Activated CD8-positive, alpha-beta memory T cell treated with anti-CD3 and anti-CD28 coated beads, Interleukin-2, amount 10 ng/mL, durations not matched to agents 7 days and 5 days (primary cell): ENCODE data around the gene NDE1. TPM values are rescaled to one million over a fixed set of nuclear protein-coding genes. Genes with fewer than 3 reads are reported as not detected.
"Not testable (repeated sequence)": the region's sequence is repeated elsewhere in the genome, so short reads cannot be mapped to it uniquely, and the experiment has no call there.

Source experiments
- ATAC-seq: fragments of 150-1000 bp; cut with Tn5 transposase; one replicate; pipeline ENCODE4 v1.10.0; 2021; ENCODE audit warnings: moderate library complexity
- CTCF ChIA-PET: fragments of 350-600 bp; sonication (Branson Sonifier 250); formaldehyde crosslinking; loops from one replicate; lab custom pipeline; 2021; ENCODE audit warnings: antibody characterized with exemption; lab: Charles Lee
- DNase-seq: peaks from one replicate; pipeline ENCODE4 v3.0.0-alpha.2; 2020
- H3K27ac Mint-ChIP-seq: one replicate; pipeline ENCODE4 v1.8.0; 2021; ENCODE audit warnings: mild to moderate bottlenecking, mixed read lengths
- H3K27me3 Mint-ChIP-seq: one replicate; pipeline ENCODE4 v1.8.0; 2021; ENCODE audit warnings: mixed read lengths
- H3K36me3 Mint-ChIP-seq: one replicate; pipeline ENCODE4 v1.8.0; 2021; ENCODE audit warnings: mild to moderate bottlenecking, mixed read lengths
- H3K4me1 Mint-ChIP-seq: one replicate; pipeline ENCODE4 v1.8.0; 2021; ENCODE audit warnings: mixed read lengths
- H3K4me3 Mint-ChIP-seq: one replicate; pipeline ENCODE4 v1.8.0; 2021; ENCODE audit warnings: mild to moderate bottlenecking, moderate library complexity, mixed read lengths
- H3K9me3 Mint-ChIP-seq: one replicate; pipeline ENCODE4 v1.8.0; 2022; ENCODE audit warnings: low read depth, mixed read lengths
- total RNA-seq, 2 experiments: library from RNA; stranded (reverse); gene quantifications; one replicate each; pipeline ENCODE4 v1.2.3, GENCODE V29; 2021

NDE1 gene
- total RNA-seq, 2 experiments from 2014 or later: 127 to 138 TPM

GRCh38 chr16:15725641-15726240 lies 75.7 kb downstream of the NDE1 start:
- peaks cover 16% of the 10 kb centered on the region for H3K36me3 Mint-ChIP-seq
- H3K4me1 Mint-ChIP-seq: no peaks in the 10 kb centered on the region
- no peak for ATAC-seq
- DNase-seq: no peak
- H3K4me3 Mint-ChIP-seq: no peak overlapping the region
- no peaks in the 10 kb centered on the region for H3K27me3 Mint-ChIP-seq
- no peaks in the 10 kb centered on the region for H3K9me3 Mint-ChIP-seq
- H3K27ac Mint-ChIP-seq: no peak overlapping the region
- CTCF ChIA-PET: no interaction called here

GRCh38 chr16:15726715-15727114 lies 76.7 kb downstream of the NDE1 start:
- Mint-ChIP-seq H3K4me1 (no peaks in the 10 kb centered on the region), H3K4me3 (no peak overlapping the region), H3K36me3 (peaks cover 14% of the 10 kb centered on the region), H3K9me3 (no peaks in the 10 kb centered on the region), H3K27me3 (no peaks in the 10 kb centered on the region), H3K27ac (no peak overlapping the region)
- ATAC-seq (no peak), DNase-seq (no peak)
- CTCF ChIA-PET: no interaction called here

- H3K27me3 Mint-ChIP-seq, DNase-seq, CTCF ChIA-PET, ATAC-seq, H3K27ac Mint-ChIP-seq, H3K4me3 Mint-ChIP-seq, H3K9me3 Mint-ChIP-seq, H3K4me1 Mint-ChIP-seq: not testable (repeated sequence)
- peaks cover 14% of the 10 kb centered on the region for H3K36me3 Mint-ChIP-seq
Measured at GRCh38 chr16:15727697-15728096, 77.7 kb downstream of the NDE1 start.

- CTCF ChIA-PET: no interaction called here
- H3K9me3 Mint-ChIP-seq: no peaks in the 10 kb centered on the region
Measured at GRCh38 chr16:15729152-15729551, 79.1 kb downstream of the NDE1 start.

GRCh38 chr16:15732416-15732815 lies 82.4 kb downstream of the NDE1 start:
- Mint-ChIP-seq H3K36me3 (no peaks in the 10 kb centered on the region), H3K9me3 (no peaks in the 10 kb centered on the region), H3K4me3 (no peak overlapping the region), H3K27me3 (no peaks in the 10 kb centered on the region), H3K27ac (no peak overlapping the region), H3K4me1 (no peaks in the 10 kb centered on the region)
- CTCF ChIA-PET: interaction anchor here (1.2 kb wide), 1 partner anchor 10 kb away, joined by 3 read pairs; no protein-coding TSS in a partner anchor
- ATAC-seq: no peak
- DNase-seq: no peak

More at GRCh38 chr16:15729152-15729551, 79.1 kb downstream of the NDE1 start:
- DNase-seq (no peak), ATAC-seq (no peak)
- Mint-ChIP-seq H3K36me3 (peaks cover 14% of the 10 kb centered on the region), H3K27me3 (no peaks in the 10 kb centered on the region), H3K4me1 (no peaks in the 10 kb centered on the region), H3K27ac (no peak overlapping the region), H3K4me3 (no peak overlapping the region)

- Mint-ChIP-seq H3K4me1 (no peaks in the 10 kb centered on the region), H3K9me3 (no peaks in the 10 kb centered on the region), H3K27me3 (no peaks in the 10 kb centered on the region), H3K27ac (no peak overlapping the region), H3K4me3 (no peak overlapping the region), H3K36me3 (no peaks in the 10 kb centered on the region)
- CTCF ChIA-PET: no interaction called here
- DNase-seq (no peak), ATAC-seq (no peak)
Measured at GRCh38 chr16:15735610-15736009, 85.6 kb downstream of the NDE1 start.

GRCh38 chr16:15736529-15736928 lies 86.5 kb downstream of the NDE1 start:
- no peaks in the 10 kb centered on the region for H3K36me3 Mint-ChIP-seq
- CTCF ChIA-PET: no interaction called here

GRCh38 chr16:15737140-15737644 lies 87.1 kb downstream of the NDE1 start:
- Mint-ChIP-seq H3K36me3 (no peaks in the 10 kb centered on the region), H3K27me3 (no peaks in the 10 kb centered on the region), H3K9me3 (no peaks in the 10 kb centered on the region), H3K4me1 (no peaks in the 10 kb centered on the region), H3K4me3 (no peak overlapping the region), H3K27ac (no peak overlapping the region)
- ATAC-seq: no peak
- CTCF ChIA-PET: interaction anchor here (0.6 kb wide), 1 partner anchor 356 kb away, joined by 4 read pairs; no protein-coding TSS in a partner anchor
- no peak for DNase-seq

More at GRCh38 chr16:15736529-15736928, 86.5 kb downstream of the NDE1 start:
- Mint-ChIP-seq H3K4me1 (no peaks in the 10 kb centered on the region), H3K27me3 (no peaks in the 10 kb centered on the region), H3K4me3 (no peak overlapping the region), H3K27ac (no peak overlapping the region), H3K9me3 (no peaks in the 10 kb centered on the region)
- DNase-seq (no peak), ATAC-seq (no peak)

GRCh38 chr16:15739464-15739863 lies 89.4 kb downstream of the NDE1 start:
- H3K9me3 Mint-ChIP-seq: no peaks in the 10 kb centered on the region
- no peak overlapping the region for H3K27ac Mint-ChIP-seq
- ATAC-seq (no peak), DNase-seq (no peak)
- H3K4me3 Mint-ChIP-seq: no peak overlapping the region
- CTCF ChIA-PET: interaction anchor here (1.6 kb wide), 1 partner anchor 21 kb away, joined by 3 read pairs; no protein-coding TSS in a partner anchor
- H3K36me3 Mint-ChIP-seq: no peaks in the 10 kb centered on the region
- H3K27me3 Mint-ChIP-seq: no peaks in the 10 kb centered on the region
- H3K4me1 Mint-ChIP-seq: no peaks in the 10 kb centered on the region

GRCh38 chr16:15739950-15740349 lies 89.9 kb downstream of the NDE1 start:
- Mint-ChIP-seq H3K36me3 (no peaks in the 10 kb centered on the region), H3K9me3 (no peaks in the 10 kb centered on the region), H3K27ac (no peak overlapping the region), H3K27me3 (no peaks in the 10 kb centered on the region), H3K4me1 (no peaks in the 10 kb centered on the region), H3K4me3 (no peak overlapping the region)
- ATAC-seq (no peak), DNase-seq (no peak)
- CTCF ChIA-PET: interaction anchor here (1.6 kb wide), 1 partner anchor 21 kb away, joined by 3 read pairs; no protein-coding TSS in a partner anchor

GRCh38 chr16:15741207-15741871 lies 91.3 kb downstream of the NDE1 start:
- CTCF ChIA-PET: no interaction called here
- Mint-ChIP-seq H3K27ac (no peak overlapping the region), H3K4me1 (no peaks in the 10 kb centered on the region)

GRCh38 chr16:15742716-15743115 lies 92.7 kb downstream of the NDE1 start:
- Mint-ChIP-seq H3K27ac (no peak overlapping the region), H3K4me3 (no peak overlapping the region), H3K9me3 (no peaks in the 10 kb centered on the region), H3K36me3 (no peaks in the 10 kb centered on the region), H3K27me3 (no peaks in the 10 kb centered on the region), H3K4me1 (no peaks in the 10 kb centered on the region)
- no peak for DNase-seq
- ATAC-seq: no peak
- CTCF ChIA-PET: interaction anchor here (1.2 kb wide), 1 partner anchor 10 kb away, joined by 3 read pairs; no protein-coding TSS in a partner anchor

More at GRCh38 chr16:15741207-15741871, 91.3 kb downstream of the NDE1 start:
- no peak overlapping the region for H3K4me3 Mint-ChIP-seq
- DNase-seq: no peak
- no peak for ATAC-seq
- H3K9me3 Mint-ChIP-seq: no peaks in the 10 kb centered on the region
- no peaks in the 10 kb centered on the region for H3K36me3 Mint-ChIP-seq
- no peaks in the 10 kb centered on the region for H3K27me3 Mint-ChIP-seq

GRCh38 chr16:15743657-15744056 lies 93.6 kb downstream of the NDE1 start:
- no peaks in the 10 kb centered on the region for H3K36me3 Mint-ChIP-seq

GRCh38 chr16:15746332-15746731 lies 96.3 kb downstream of the NDE1 start:
- Mint-ChIP-seq H3K9me3 (no peaks in the 10 kb centered on the region), H3K4me3 (no peak overlapping the region), H3K4me1 (no peaks in the 10 kb centered on the region), H3K27me3 (no peaks in the 10 kb centered on the region), H3K36me3 (no peaks in the 10 kb centered on the region), H3K27ac (no peak overlapping the region)
- DNase-seq: no peak
- CTCF ChIA-PET: no interaction called here
- ATAC-seq: no peak

More at GRCh38 chr16:15743657-15744056, 93.6 kb downstream of the NDE1 start:
- no peak for ATAC-seq
- H3K27me3 Mint-ChIP-seq: no peaks in the 10 kb centered on the region
- H3K27ac Mint-ChIP-seq: no peak overlapping the region
- no peak for DNase-seq
- no peaks in the 10 kb centered on the region for H3K4me1 Mint-ChIP-seq
- no peak overlapping the region for H3K4me3 Mint-ChIP-seq
- H3K9me3 Mint-ChIP-seq: no peaks in the 10 kb centered on the region
- CTCF ChIA-PET: no interaction called here
